Left lung (tissue), 10 donors: ENCODE data around the gene TRAPPC11. TPM values are rescaled to one million over a fixed set of nuclear protein-coding genes. Genes with fewer than 3 reads are reported as not detected.

Source experiments
- ATAC-seq: fragments of 200-7000 bp; cut with Tn5 transposase; one replicate; pipeline ENCODE4 v1.9.1; 2020; ENCODE audit warnings: moderate library complexity
- DNase-seq, 4 donors: peaks; one replicate each; pipeline ENCODE4 v3.0.0-alpha.2; 2013 to 2020
- H3K27ac ChIP-seq, 2 donors: fragments of 200-600 bp; sonication (generic) in 1 of 2; one replicate each; pipeline versions ENCODE4 v1.5.0 to v1.8.0; 2020 to 2021
- H3K27me3 ChIP-seq, 2 donors: fragments of 200-600 bp; sonication (generic) in 1 of 2; one replicate each; pipeline versions ENCODE4 v1.5.0 to v1.8.0; 2020 to 2021
- H3K36me3 ChIP-seq, 2 donors: fragments of 200-600 bp; sonication (generic) in 1 of 2; one replicate each; pipeline versions ENCODE4 v1.5.0 to v1.8.0; 2020 to 2021
- H3K4me1 ChIP-seq, 2 donors: fragments of 200-600 bp; one replicate each; pipeline ENCODE4 v1.8.0; 2021
- H3K4me3 ChIP-seq, 2 donors: fragments of 200-600 bp; sonication (generic) in 1 of 2; one replicate each; pipeline versions ENCODE4 v1.5.0 to v1.8.0; 2020 to 2021; ENCODE audit warnings: mild to moderate bottlenecking in 1 of 2
- H3K9me3 ChIP-seq, 2 donors: fragments of 200-600 bp; sonication (generic) in 1 of 2; one replicate each; pipeline versions ENCODE4 v1.5.0 to v1.8.0; 2020 to 2021
- intact Hi-C, 2 donors: fragments of 100-400 bp; cut with DNase I; formaldehyde crosslinking; loops; one replicate each; pipeline versions ENCODE4 v1.11.2 to v1.14.2; 2022
- polyA plus RNA-seq, 6 donors: library from polyadenylated mRNA; unstranded; fragments of 120-200 nt; gene quantifications; one replicate each; pipeline ENCODE4 v1.2.1, GENCODE V29; 2013; ENCODE audit not compliant: insufficient read length in 6 of 6
- total RNA-seq, 2 donors: library from RNA; stranded (reverse); fragmentation: NEBNext Ultra II Directional; extraction: Animal tissue kit (Norgen Biotek cat#: 25700); gene quantifications; one replicate each; pipeline ENCODE4 v1.2.1, GENCODE V29; 2021
- TF ChIP-seq, protein P1 (sequence below), 2 donors: fragments of 200-600 bp; sonication (generic) in 1 of 2; IDR thresholded peaks; one replicate each; pipeline versions ENCODE4 v1.5.0 to v1.8.0; 2021; ENCODE audit warnings: antibody characterized with exemption in 2 of 2
- donor health status: DM: no; HTN: yes; CAD: no.
- donor health status: DM: no; HTN: no; CAD: no.

Gene TRAPPC11
- total and polyA plus RNA-seq, 8 donors: 29.5 to 55.2 (median 49.2) TPM

DNA sequence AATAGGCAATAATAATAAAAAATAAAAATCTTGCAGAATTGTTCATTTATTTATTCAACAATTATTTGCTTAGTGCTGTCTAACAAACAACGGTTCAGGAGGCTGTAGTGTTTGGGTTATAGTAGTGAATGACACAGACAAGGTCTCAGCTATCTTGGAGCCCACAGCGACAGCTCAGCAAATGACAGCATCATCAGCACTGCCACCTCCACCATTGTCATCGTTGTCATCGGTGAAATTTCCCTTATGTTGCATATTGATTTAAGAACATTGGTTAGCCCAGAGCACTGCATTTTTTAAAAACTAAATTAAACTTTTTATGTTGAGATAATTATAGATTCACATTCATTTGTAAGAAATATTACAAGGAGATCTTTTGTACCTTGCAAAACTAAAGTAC, 79.9 kb downstream of the TRAPPC11 start:
- Histone ChIP-seq H3K27me3 (no peaks in the 10 kb centered on the region), H3K4me3 (no peak overlapping the region), H3K36me3 (no peaks in the 10 kb centered on the region), H3K27ac (no peak overlapping the region), H3K9me3 (no peaks in the 10 kb centered on the region), H3K4me1 (no peaks in the 10 kb centered on the region)
- DNase-seq (no peak), ATAC-seq (no peak)
- TF ChIP-seq, protein P1, sequence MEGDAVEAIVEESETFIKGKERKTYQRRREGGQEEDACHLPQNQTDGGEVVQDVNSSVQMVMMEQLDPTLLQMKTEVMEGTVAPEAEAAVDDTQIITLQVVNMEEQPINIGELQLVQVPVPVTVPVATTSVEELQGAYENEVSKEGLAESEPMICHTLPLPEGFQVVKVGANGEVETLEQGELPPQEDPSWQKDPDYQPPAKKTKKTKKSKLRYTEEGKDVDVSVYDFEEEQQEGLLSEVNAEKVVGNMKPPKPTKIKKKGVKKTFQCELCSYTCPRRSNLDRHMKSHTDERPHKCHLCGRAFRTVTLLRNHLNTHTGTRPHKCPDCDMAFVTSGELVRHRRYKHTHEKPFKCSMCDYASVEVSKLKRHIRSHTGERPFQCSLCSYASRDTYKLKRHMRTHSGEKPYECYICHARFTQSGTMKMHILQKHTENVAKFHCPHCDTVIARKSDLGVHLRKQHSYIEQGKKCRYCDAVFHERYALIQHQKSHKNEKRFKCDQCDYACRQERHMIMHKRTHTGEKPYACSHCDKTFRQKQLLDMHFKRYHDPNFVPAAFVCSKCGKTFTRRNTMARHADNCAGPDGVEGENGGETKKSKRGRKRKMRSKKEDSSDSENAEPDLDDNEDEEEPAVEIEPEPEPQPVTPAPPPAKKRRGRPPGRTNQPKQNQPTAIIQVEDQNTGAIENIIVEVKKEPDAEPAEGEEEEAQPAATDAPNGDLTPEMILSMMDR (IDR thresholded peaks at IDR 0.05): no peak
- intact Hi-C loops: no loop called here

DNA sequence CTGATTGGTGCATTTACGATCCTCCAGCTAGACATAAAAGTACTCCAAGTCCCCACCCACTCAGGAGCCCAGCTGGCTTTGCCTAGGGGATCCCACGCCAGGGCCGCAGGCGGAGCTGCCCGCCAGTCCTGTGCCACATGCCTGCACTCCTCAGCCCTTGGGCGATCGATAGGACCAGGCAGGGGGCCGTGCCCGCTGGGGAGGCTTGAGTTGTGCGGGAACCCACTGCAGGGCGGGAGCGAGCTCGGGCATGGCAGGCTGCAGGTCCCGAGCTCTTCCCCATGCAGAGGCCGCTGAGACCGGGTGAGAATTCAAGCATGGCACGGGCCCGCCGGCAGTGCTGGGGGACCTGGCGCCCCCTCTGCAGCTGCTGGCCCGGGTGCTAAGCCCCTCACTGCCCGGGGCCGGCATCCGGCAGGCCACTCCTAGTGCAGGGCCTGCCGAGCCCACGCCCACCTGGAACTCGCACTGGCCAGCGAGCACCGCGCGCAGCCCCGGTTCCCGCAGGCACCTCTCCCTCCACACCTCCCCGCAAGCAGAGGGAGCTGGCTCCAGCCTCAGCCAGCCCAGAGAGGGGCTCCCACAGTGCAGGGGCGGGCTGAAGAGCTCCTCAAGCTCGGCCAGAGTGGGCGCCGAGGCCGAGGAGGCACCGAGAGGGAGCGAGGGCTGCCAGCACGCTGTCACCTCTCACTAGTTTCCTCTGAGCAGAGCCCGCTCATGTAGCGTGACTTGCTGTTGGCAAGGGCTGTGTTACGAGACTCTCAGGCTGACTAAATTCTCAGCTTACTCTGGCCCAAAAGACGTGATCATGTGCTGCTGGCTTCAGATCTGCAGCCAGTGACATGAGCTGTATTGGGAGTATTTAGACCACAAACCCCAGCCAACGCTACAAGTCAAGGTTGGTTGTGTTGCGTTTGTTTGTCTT, 87.5 kb downstream of the TRAPPC11 start:
- Histone ChIP-seq H3K27ac (no peak overlapping the region), H3K4me3 (no peak overlapping the region), H3K9me3 (no peaks in the 10 kb centered on the region), H3K36me3 (no peaks in the 10 kb centered on the region), H3K27me3 (no peaks in the 10 kb centered on the region), H3K4me1 (no peaks in the 10 kb centered on the region)
- intact Hi-C loops: no loop called here
- ATAC-seq: no peak
- TF ChIP-seq, protein P1 (IDR thresholded peaks at IDR 0.05): no peak
- no peak for DNase-seq

DNA sequence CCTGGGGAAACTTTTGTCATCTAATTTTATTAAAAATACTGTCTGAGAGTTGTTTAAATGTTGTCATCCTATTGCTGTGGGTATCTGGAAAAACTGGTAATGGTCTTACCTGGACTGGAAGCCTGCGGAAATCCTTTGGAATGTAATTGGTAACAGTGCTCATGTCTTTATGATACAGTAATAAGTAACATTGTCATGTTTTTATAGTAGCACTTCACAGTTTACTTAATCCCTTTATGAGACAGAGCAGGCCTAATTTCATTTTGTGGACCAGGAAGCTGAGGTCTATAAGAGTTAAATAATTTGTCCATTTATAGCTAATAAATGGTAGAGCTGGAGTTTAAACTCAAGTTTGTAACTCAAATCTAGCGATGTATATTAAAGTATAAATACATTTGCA, 88.3 kb downstream of the TRAPPC11 start:
- Histone ChIP-seq H3K27ac (no peak overlapping the region), H3K4me1 (no peaks in the 10 kb centered on the region), H3K36me3 (no peaks in the 10 kb centered on the region), H3K4me3 (no peak overlapping the region), H3K9me3 (no peaks in the 10 kb centered on the region), H3K27me3 (no peaks in the 10 kb centered on the region)
- intact Hi-C loops: no loop called here
- no peak for ATAC-seq
- TF ChIP-seq, protein P1 (IDR thresholded peaks at IDR 0.05): no peak
- no peak for DNase-seq

DNA sequence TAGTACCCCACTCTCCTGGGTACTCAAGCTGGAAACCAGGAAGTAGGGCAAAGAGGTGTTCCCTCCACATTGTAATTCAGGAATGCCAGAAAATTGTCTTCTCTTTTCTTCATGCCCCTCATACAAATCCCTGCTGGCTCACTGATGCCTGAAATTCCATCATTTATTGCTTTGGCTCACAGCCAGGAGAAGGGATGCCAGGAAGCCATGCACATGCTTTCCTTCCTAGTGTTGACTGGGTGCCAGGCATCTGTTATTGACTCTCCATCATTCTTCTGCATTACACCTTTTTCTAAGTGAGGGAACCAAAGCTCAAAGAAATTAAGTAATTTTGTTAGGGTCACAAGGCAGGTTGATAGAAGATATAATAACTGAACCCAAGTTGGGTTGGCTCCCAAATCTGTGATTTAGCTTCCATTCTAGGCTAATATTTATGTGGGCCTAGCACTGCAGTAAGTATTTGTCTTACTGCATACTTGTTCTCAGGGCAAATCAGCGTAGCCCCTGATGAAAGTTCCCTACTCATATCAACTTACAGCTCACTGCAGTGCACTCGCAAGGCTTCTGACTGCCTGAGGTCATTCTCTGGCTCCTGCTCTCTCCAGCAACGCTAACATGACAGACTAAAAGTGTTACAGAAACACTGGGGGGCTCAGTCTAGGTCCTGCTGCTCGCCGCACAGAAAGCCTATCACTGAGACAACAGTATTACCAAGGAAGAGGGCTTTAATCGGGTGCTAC, 89.0 kb downstream of the TRAPPC11 start:
- intact Hi-C loops: no loop called here
- H3K4me1 ChIP-seq: no peaks in the 10 kb centered on the region
- no peaks in the 10 kb centered on the region for H3K9me3 ChIP-seq
- H3K4me3 ChIP-seq: no peak overlapping the region
- TF ChIP-seq, protein P1 (IDR thresholded peaks at IDR 0.05): no peak
- DNase-seq (peak in 1 of 4 donors; percentile 50), ATAC-seq (no peak)
- H3K27ac ChIP-seq: no peak overlapping the region
- no peaks in the 10 kb centered on the region for H3K36me3 ChIP-seq
- no peaks in the 10 kb centered on the region for H3K27me3 ChIP-seq

DNA sequence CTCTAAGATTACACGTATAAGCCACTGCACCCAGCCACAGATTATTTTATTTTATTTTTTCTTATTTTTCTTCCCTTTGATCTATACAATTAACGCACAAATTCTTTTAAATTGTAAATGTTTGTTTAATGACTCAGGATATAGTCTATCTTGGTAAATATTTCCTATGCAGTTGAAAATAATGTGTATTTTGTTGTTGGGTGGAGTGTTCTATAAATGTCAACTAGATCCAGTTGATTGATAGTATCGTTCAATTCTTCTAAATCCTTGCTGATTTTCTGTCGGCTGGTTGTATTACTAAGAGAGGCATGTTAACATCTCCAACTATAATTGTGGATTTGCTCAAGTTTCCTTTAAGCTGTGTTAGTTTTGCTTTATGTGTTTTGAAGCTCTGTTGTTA, 92.0 kb downstream of the TRAPPC11 start:
- Histone ChIP-seq H3K36me3 (no peaks in the 10 kb centered on the region), H3K9me3 (no peaks in the 10 kb centered on the region), H3K4me1 (no peaks in the 10 kb centered on the region), H3K4me3 (no peak overlapping the region), H3K27ac (no peak overlapping the region), H3K27me3 (no peaks in the 10 kb centered on the region)
- ATAC-seq: no peak
- TF ChIP-seq, protein P1 (IDR thresholded peaks at IDR 0.05): no peak
- no peak for DNase-seq
- intact Hi-C loops: no loop called here
